ENCODE measurements around the gene IPCEF1.

IPCEF1 gene

GRCh38 chr6:154209555-154209954 is 147.0 kb downstream of the IPCEF1 start:
- no peak for TF ChIP-seq RARB (CRISPR knock-in tag; IDR thresholded peaks at IDR 0.05)
- no peak for ATAC-seq

GRCh38 chr6:154206996-154207395 is 149.6 kb downstream of the IPCEF1 start:
- ATAC-seq: no peak
- TF ChIP-seq ISL1 (CRISPR knock-in tag; IDR thresholded peaks at IDR 0.05): no peak
- TF ChIP-seq ZFP3 (CRISPR knock-in tag; IDR thresholded peaks at IDR 0.05): no peak
- TF ChIP-seq CSRNP3 (CRISPR knock-in tag; IDR thresholded peaks at IDR 0.05): no peak
- no peak for TF ChIP-seq ZFP30 (CRISPR knock-in tag; IDR thresholded peaks at IDR 0.05)
- TF ChIP-seq GLIS3 (CRISPR knock-in tag; IDR thresholded peaks at IDR 0.05): no peak
- TF ChIP-seq PPARA (CRISPR knock-in tag; IDR thresholded peaks at IDR 0.05; ENCODE audit: borderline replicate concordance): no peak
- TF ChIP-seq SNAI2 (CRISPR knock-in tag; IDR thresholded peaks at IDR 0.05): no peak
- TF ChIP-seq BACH2 (CRISPR knock-in tag; IDR thresholded peaks at IDR 0.05; ENCODE audit: borderline replicate concordance): no peak
- TF ChIP-seq OSR1 (CRISPR knock-in tag; IDR thresholded peaks at IDR 0.05): no peak
- no peak for TF ChIP-seq CREB5 (CRISPR knock-in tag; IDR thresholded peaks at IDR 0.05; ENCODE audit: low read depth)
- no peak for TF ChIP-seq ZNF8 (CRISPR knock-in tag; IDR thresholded peaks at IDR 0.05)
- no peak for TF ChIP-seq TOX (CRISPR knock-in tag; IDR thresholded peaks at IDR 0.05; ENCODE audit: borderline replicate concordance)
- TF ChIP-seq CSDC2 (CRISPR knock-in tag; IDR thresholded peaks at IDR 0.05): no peak
- TF ChIP-seq ZC3H10 (CRISPR knock-in tag; IDR thresholded peaks at IDR 0.05): no peak
- TF ChIP-seq TCF4 (CRISPR knock-in tag; IDR thresholded peaks at IDR 0.05; ENCODE audit: borderline replicate concordance): no peak
- TF ChIP-seq ARNTL (CRISPR knock-in tag; IDR thresholded peaks at IDR 0.05; ENCODE audit: borderline replicate concordance, low read depth): no peak
- TF ChIP-seq ESRRG (CRISPR knock-in tag; IDR thresholded peaks at IDR 0.05): no peak
- TF ChIP-seq PATZ1 (CRISPR knock-in tag; IDR thresholded peaks at IDR 0.05; ENCODE audit: borderline replicate concordance): no peak
- TF ChIP-seq ZNF70 (CRISPR knock-in tag; IDR thresholded peaks at IDR 0.05): no peak
- TF ChIP-seq RARB (CRISPR knock-in tag; IDR thresholded peaks at IDR 0.05): no peak

- TF ChIP-seq POU6F1 (CRISPR knock-in tag; IDR thresholded peaks at IDR 0.05; ENCODE audit: borderline replicate concordance, low read depth): no peak
These were observed 150.5 kb downstream of the IPCEF1 start for GRCh38 chr6:154206141-154206540.

GRCh38 chr6:154202958-154203357 is 153.6 kb downstream of the IPCEF1 start:
- TF ChIP-seq ZFP3 (CRISPR knock-in tag; IDR thresholded peaks at IDR 0.05) (no peak), CREB5 (CRISPR knock-in tag; IDR thresholded peaks at IDR 0.05; ENCODE audit: low read depth) (no peak), ZFP30 (CRISPR knock-in tag; IDR thresholded peaks at IDR 0.05) (no peak), TSHZ2 (CRISPR knock-in tag; IDR thresholded peaks at IDR 0.05) (no peak), ESRRG (CRISPR knock-in tag; IDR thresholded peaks at IDR 0.05) (no peak), CSRNP3 (CRISPR knock-in tag; IDR thresholded peaks at IDR 0.05) (no peak)
- no peak for ATAC-seq

More at GRCh38 chr6:154206141-154206540, 150.5 kb downstream of the IPCEF1 start:
- ATAC-seq: no peak
